Stimulated activated CD8-positive, alpha-beta memory T cell treated with anti-CD3 and anti-CD28 coated beads, Interleukin-7, amount 100 ng/mL, for 24 hours (primary cell): Measurements from ENCODE around the gene ANO4.
"Not testable (repeated sequence)": the region's sequence is repeated elsewhere in the genome, so short reads cannot be mapped to it uniquely, and the experiment has no call there.

Experiments
- DNase-seq: peaks from one replicate; pipeline ENCODE4 v3.0.0-alpha.2; 2020; ENCODE audit warnings: low read depth

The ANO4 gene

GRCh38 chr12:101042211-101042610 is 247.6 kb downstream of the ANO4 start:
- DNase-seq, result no peak

- DNase-seq, result no peak
Measured at GRCh38 chr12:101044512-101045059, 250.0 kb downstream of the ANO4 start.

DNA sequence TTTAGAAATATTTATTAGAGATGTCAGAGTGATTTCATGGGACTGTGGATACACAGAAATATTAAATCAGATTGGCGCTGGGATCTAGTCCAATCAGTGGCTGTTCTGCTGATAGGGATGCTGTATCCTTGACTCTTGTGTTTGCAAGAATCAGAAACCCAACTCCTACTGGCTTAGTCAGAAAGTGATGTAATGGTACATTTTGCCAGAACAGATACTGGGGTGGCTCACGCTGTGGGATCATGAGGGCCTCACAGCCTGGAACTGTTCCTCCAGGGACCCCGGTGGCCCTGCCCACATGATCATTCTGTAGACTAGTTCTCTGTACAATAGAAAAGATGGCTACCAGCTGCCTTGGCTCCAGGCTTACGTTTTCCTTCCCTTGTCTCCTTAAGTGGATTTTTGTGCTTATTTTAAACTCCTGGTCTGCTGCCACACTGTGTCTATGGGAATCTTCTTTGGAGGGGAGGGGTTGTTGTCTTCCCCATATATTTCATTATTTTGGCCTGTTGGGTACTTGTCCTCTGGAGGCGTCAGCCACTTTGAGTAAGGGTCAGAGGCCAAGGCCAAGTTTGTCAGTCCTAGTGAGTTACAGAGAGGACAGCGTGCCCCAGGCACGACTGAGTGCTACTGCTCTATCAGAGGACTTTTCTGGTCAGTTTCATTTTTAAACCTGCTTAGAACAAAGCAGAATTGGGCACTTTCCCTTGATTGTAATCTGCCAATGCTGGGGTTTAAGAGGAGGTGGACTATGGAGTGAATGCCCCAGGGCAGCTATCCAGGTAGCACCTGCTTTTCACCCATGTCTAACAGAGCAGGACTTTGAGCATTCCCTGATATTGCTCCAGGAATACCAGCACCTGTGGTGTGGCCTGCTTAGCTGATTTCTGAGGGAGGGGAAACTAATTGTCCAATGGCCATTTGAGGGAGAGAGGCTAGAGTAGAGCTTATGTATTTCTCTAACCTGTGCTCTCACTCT is 251.2 kb downstream of the ANO4 start:
- no peak for DNase-seq

DNA sequence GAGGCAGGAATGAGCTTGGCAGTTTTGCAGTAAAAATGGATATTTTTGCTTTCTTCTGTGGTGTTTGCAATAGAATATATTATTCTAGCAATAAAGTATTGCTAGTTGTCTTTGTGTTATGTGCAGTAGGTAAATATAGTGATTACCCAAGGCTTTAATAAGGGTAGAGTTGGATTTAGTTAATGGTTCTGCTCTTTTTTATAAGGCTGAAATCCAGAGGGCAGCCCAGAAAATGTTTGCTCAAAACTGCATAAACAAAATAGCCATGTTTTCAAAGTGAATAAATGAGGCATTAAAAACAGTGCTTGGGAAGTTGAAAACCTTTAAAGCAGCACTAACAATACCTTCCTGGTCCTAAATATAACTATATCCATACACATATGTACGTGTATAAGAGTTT is 253.1 kb downstream of the ANO4 start:
- DNase-seq, result no peak

DNA sequence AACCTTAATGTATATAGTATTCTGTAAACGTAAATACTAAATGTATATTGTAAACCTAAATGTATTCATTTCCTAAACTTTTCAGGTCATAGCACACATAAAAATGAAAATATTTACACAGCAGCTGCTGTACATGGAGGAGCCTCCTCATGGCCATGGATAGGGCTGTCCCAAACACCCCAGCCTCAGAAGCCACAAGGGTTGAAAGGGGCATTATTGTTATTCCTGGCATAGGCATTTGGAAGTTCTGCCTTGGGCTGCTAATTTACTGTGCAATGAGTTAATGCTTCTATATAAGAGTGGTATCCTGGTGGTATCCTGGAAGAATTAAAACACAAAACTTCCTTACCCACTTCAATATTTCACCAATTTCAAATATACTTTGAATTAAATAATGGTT is 256.1 kb downstream of the ANO4 start:
- DNase-seq, result no peak

- no peak for DNase-seq
Measured at GRCh38 chr12:101051151-101051550, 256.6 kb downstream of the ANO4 start.

DNA sequence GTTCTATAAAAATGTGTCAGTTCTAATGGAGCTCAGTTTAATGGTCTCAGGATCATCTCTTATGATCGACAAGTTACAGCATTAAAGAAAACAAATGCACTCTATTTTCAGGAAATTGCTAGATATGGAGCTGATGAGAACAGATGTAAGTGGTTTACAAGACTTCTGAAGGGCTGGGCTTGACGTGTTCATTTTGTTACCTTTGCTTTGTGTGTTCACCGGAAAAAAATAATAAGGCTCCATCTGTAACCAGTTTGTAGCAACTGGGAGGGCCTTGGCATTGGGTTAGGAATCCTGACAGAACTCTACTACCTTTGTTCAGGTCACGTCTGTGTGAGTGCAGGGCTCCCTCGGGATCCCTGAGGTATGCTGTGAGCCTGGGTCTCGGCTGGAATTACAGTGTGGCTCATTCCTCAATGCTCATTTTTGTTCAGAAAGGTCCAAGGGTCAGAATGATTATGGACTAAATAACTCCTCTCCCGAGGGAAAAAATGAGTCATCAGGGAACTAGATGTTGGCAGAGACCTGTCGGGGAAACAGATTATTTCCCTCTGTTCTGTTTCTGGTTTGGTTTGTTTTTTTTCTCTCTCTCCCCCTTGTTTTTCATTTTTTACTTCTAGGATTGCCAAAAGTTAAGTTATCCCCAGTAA is 257.4 kb downstream of the ANO4 start:
- no peak for DNase-seq

- no peak for DNase-seq
Measured at GRCh38 chr12:101053203-101053602, 258.6 kb downstream of the ANO4 start.

- DNase-seq, result no peak
Measured at GRCh38 chr12:101055940-101056339, 261.4 kb downstream of the ANO4 start.

GRCh38 chr12:101062508-101062907 is 267.9 kb downstream of the ANO4 start:
- DNase-seq, result not testable (repeated sequence)

DNA sequence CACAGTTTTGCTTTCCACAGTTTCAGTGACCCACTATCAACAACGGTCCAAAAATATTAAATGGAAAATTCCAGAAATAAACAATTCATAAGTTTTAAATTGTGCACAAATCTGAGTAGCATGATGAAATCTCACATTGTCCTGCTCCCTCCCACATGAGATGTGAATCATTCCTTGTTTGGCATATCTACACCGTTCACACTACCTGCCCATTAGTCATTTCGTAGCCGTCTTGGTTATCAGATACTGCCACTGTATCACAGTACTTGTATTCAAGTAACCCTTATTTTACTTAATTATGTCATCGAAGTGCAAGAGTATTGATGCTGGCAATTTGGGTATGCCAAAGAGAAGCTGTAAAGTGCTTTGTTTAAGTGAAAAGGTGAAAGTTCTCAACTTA is 270.1 kb downstream of the ANO4 start:
- DNase-seq, result no peak

GRCh38 chr12:101066489-101066888 is 271.9 kb downstream of the ANO4 start:
- no peak for DNase-seq

DNA sequence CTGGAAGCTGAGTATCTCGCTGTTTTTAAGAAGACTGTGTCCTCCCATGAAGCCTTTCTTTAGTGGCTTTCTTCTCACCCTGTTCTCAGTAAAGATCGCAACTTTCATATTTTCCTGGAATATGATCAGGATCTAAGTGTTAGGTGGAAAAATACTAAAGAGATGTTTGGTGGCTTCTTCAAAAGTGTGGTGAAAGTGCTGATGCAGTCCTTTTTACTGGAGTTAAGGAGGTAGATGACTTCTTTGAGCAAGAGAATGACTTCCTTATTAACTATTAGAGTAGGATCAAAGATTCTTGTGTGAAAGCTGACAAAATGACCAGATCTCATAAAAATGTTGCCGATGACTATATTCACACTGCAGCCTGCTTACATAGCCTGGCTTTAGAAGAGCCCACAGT is 273.8 kb downstream of the ANO4 start:
- no peak for DNase-seq

GRCh38 chr12:101068836-101069235 is 274.3 kb downstream of the ANO4 start:
- DNase-seq, result no peak

GRCh38 chr12:101074940-101075680 is 280.5 kb downstream of the ANO4 start:
- no peak for DNase-seq

DNA sequence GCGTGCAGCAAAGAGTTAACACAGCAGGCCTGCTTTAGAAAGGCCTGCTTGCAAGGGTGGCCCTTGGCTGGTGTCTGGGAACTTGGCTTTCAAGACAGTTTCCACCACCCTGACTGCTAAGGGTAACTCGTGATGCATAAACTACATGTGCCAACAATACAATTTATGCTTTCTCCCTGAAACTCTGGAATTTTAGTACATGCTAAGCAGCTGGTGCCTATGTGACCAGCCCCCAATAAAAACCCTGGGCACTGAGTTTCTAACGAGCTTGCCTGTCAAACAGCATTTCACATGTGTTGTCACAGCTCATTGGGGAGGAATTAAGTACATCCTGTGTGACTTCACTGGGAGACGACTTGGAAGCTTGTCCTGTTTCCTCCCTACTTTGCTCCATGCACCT is 282.3 kb downstream of the ANO4 start:
- no peak for DNase-seq

- no peak for DNase-seq
Measured at GRCh38 chr12:101077791-101078528, 283.4 kb downstream of the ANO4 start.

GRCh38 chr12:101078536-101079285 is 284.1 kb downstream of the ANO4 start:
- no peak for DNase-seq

DNA sequence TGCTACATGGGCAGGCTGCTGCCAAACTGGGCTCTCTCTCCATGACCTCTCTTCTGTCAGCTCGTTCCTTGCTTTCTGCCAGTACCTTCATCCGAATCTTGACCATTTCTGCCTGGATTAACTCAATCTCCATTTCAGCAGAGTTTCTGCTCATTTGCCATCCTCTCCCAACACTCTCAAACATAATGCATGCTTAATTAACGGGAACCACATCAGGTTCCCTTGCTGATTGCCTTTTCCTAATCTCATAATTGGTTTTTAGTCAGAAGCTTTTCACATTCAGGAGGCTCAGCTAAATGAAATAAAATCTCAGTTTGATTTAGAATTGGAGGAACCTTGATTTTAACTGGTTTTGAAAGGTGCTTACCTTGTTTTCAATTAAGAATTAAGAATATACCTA is 288.1 kb downstream of the ANO4 start:
- DNase-seq, result no peak

GRCh38 chr12:101086490-101087135 is 292.0 kb downstream of the ANO4 start:
- no peak for DNase-seq
